ENCODE results near the gene LMNTD2.
A peak's percentile ranks its signal among the peaks of the same experiment; 100 is the strongest.

The LMNTD2 gene

GRCh38 chr11:508956-509355, 51.6 kb downstream of the LMNTD2 start:
- DNase-seq: no peak

- no peak for DNase-seq
Observed at GRCh38 chr11:507727-508515, 52.6 kb downstream of the LMNTD2 start.

GRCh38 chr11:506995-507726, 53.4 kb downstream of the LMNTD2 start, which contains the start of gene RNH1:
RNH1 (minus strand) TSS chr11:507242; CDS start chr11:502162, 5,080 bp downstream.
- DNase-seq: peak; percentile 98

- DNase-seq: peak; percentile 96
Observed at GRCh38 chr11:506238-506994, 54.1 kb downstream of the LMNTD2 start.

- no peak for DNase-seq
Observed at GRCh38 chr11:504994-505344, 55.6 kb downstream of the LMNTD2 start.

All from CD4-positive, alpha-beta T cell treated with Interleukin-21 for 1 hour (primary cell).